Ovary (tissue), 9 donors: ENCODE measurements around the gene HLA-DQA1. TPM values are rescaled to one million over a fixed set of nuclear protein-coding genes. Genes with fewer than 3 reads are reported as not detected.

ENCODE experiments used
- DNase-seq, 5 donors: peaks; one replicate each; pipeline ENCODE4 v3.0.0-alpha.2; 2019 to 2020
- H3K27ac ChIP-seq, 2 donors: fragments of 200-600 bp; one replicate each; pipeline versions ENCODE4 v1.5.1 to v1.8.0; 2019 to 2022
- H3K27me3 ChIP-seq: fragments of 200-600 bp; one replicate; pipeline ENCODE4 v1.8.0; 2022
- H3K36me3 ChIP-seq: fragments of 200-600 bp; sonication (generic); one replicate; pipeline ENCODE4 v1.5.1; 2019
- H3K4me1 ChIP-seq: one replicate; pipeline ENCODE4 v1.8.1; 2013; ENCODE audit warnings: mild to moderate bottlenecking, moderate library complexity; ENCODE audit not compliant: insufficient read depth
- H3K4me3 ChIP-seq: fragments of 200-600 bp; sonication (generic); one replicate; pipeline ENCODE4 v1.5.1; 2017
- H3K9me3 ChIP-seq, 2 donors: fragments of 200-600 bp in 1 of 2; sonication (generic) in 1 of 2; one replicate each; pipeline versions ENCODE4 v1.5.1 to v1.8.1; 2013 to 2019; ENCODE audit warnings: mild to moderate bottlenecking in 1 of 2, moderate library complexity in 1 of 2
- EP300 ChIP-seq: sonication (generic); formaldehyde crosslinking; IDR thresholded peaks from one replicate; pipeline ENCODE4 v1.6.1; 2017; ENCODE audit warnings: antibody characterized with exemption
- POLR2A ChIP-seq: fragments of 450-650 bp; IDR thresholded peaks from one replicate; pipeline ENCODE4 v1.6.1; 2017; ENCODE audit warnings: antibody characterized with exemption, mild to moderate bottlenecking, moderate library complexity
- WGBS, 3 donors: extraction: QIAGEN DNeasy Blood & Tissue Kit in 1 of 3; methylation state at CpG; one replicate each; pipeline versions ENCODE4 v1.1.5 to v1.1.7; 2013 to 2017; 5-methylcytosine and 5-hydroxymethylcytosine counted together
- intact Hi-C, 4 donors: fragments of 100-400 bp; cut with DNase I; formaldehyde crosslinking; loops; one replicate each; pipeline versions ENCODE4 v1.11.0 to v1.15.1; 2022 to 2023
- polyA plus RNA-seq, 2 donors: library from polyadenylated mRNA; stranded (reverse); fragments of 200-250 nt in 1 of 2; fragments of 350-450 nt in 1 of 2; fragmentation: Illumina TruSeq in 1 of 2; extraction: RNeasy Lipid Tissue Mini Kit (QIAGEN cat#74804) in 1 of 2; gene quantifications; one replicate each; pipeline ENCODE4 v1.2.3, GENCODE V29; 2013 to 2014
- total RNA-seq, 7 donors: library from RNA; depleted of rRNA in 2 of 7; stranded (reverse); fragments of >200 nt in 2 of 7; fragmentation: NEBNext Ultra II Directional in 3 of 7; extraction: Animal tissue kit (Norgen Biotek cat#: 25700) in 3 of 7; gene quantifications; one replicate each; pipeline versions ENCODE4 v1.1.0 to v1.2.4, GENCODE V29; 2016 to 2023
- TF ChIP-seq, protein P1 (sequence below), 3 donors: fragments of 450-650 bp in 2 of 3; fragments of 200-600 bp in 1 of 3; IDR thresholded peaks; one replicate each; pipeline versions ENCODE4 v1.5.1 to v1.8.0; 2016 to 2022; ENCODE audit warnings: antibody characterized with exemption in 3 of 3, mild to moderate bottlenecking in 1 of 3
- donor health status: DM: no; HTN: no; CAD: no; lungs with moderate emphysema.
- donor health status: DM: no; HTN: no; CAD: no.
- donor health status: Bipolar disorder and iron deficiency.
- donor health status: DM: yes; HTN: yes; CAD: no.
- donor health status: DM: no; HTN: no; CAD: no.
- donor health status: DM: yes; HTN: yes; CAD: no.

HLA-DQA1 gene
- total and polyA plus RNA-seq, 9 donors: 0.72 to 44.8 (median 10.8) TPM

- 60 to 94% (median 74%) methylated on average over 6 to 7 of the region's 7 CpGs for WGBS, 3 donors
- Histone ChIP-seq H3K4me1 (peaks cover 3% of the 10 kb centered on the region), H3K9me3 (no peaks in the 10 kb centered on the region), H3K36me3 (no peaks in the 10 kb centered on the region), H3K4me3 (no peak overlapping the region), H3K27ac (no peak overlapping the region), H3K27me3 (no peaks in the 10 kb centered on the region)
- intact Hi-C loops: no loop called here
- TF ChIP-seq, protein P1, sequence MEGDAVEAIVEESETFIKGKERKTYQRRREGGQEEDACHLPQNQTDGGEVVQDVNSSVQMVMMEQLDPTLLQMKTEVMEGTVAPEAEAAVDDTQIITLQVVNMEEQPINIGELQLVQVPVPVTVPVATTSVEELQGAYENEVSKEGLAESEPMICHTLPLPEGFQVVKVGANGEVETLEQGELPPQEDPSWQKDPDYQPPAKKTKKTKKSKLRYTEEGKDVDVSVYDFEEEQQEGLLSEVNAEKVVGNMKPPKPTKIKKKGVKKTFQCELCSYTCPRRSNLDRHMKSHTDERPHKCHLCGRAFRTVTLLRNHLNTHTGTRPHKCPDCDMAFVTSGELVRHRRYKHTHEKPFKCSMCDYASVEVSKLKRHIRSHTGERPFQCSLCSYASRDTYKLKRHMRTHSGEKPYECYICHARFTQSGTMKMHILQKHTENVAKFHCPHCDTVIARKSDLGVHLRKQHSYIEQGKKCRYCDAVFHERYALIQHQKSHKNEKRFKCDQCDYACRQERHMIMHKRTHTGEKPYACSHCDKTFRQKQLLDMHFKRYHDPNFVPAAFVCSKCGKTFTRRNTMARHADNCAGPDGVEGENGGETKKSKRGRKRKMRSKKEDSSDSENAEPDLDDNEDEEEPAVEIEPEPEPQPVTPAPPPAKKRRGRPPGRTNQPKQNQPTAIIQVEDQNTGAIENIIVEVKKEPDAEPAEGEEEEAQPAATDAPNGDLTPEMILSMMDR (IDR thresholded peaks at IDR 0.05): no peak
- TF ChIP-seq POLR2A: no peak
- no peak for TF ChIP-seq EP300
- DNase-seq: no peak
Measured at GRCh38 chr6:32662099-32662498, 24.9 kb downstream of the HLA-DQA1 start.

- H3K9me3 ChIP-seq: no peaks in the 10 kb centered on the region
- H3K4me3 ChIP-seq: no peak overlapping the region
- H3K4me1 ChIP-seq: peaks cover 3% of the 10 kb centered on the region
- WGBS, 3 donors: 19 to 93% (median 37%) methylated on average over 5 of the region's 5 CpGs
- intact Hi-C loops: no loop called here
- TF ChIP-seq, protein P1 (IDR thresholded peaks at IDR 0.05): no peak
- TF ChIP-seq POLR2A (no peak), EP300 (no peak)
- DNase-seq: no peak
- H3K36me3 ChIP-seq: no peaks in the 10 kb centered on the region
- no peak overlapping the region for H3K27ac ChIP-seq
- H3K27me3 ChIP-seq: no peaks in the 10 kb centered on the region
Measured at GRCh38 chr6:32662836-32663235, 25.6 kb downstream of the HLA-DQA1 start.

GRCh38 chr6:32664354-32664753 is 27.1 kb downstream of the HLA-DQA1 start:
- Histone ChIP-seq H3K27me3 (no peaks in the 10 kb centered on the region), H3K9me3 (no peaks in the 10 kb centered on the region), H3K36me3 (no peaks in the 10 kb centered on the region), H3K27ac (no peak overlapping the region), H3K4me1 (peaks cover 3% of the 10 kb centered on the region), H3K4me3 (no peak overlapping the region)
- TF ChIP-seq, protein P1 (IDR thresholded peaks at IDR 0.05): no peak
- no peak for TF ChIP-seq POLR2A
- TF ChIP-seq EP300: no peak
- intact Hi-C loops: no loop called here
- 14 to 32% (median 28%) methylated on average over 6 to 26 of the region's 26 CpGs for WGBS, 3 donors
- DNase-seq: no peak

DNA sequence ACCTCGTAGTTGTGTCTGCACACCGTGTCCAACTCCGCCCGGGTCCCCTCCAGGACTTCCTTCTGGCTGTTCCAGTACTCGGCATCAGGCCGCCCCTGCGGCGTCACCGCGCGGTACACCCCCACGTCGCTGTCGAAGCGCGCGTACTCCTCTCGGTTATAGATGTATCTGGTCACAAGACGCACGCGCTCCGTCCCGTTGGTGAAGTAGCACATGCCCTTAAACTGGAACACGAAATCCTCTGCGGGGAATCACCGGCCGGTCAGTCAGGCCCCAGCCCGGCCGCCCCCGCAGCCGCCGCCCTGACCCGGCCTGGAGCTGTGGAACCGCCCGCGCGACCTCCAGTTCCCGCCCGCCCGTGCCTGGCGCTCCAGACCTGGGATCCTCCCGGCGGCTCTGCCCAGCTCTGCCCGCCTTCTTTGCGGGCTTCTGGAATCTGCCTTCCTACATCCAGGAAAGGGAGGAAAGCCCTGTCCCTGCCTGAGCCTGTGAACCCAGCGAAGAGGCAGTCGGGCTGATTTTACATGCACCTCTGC is 27.7 kb downstream of the HLA-DQA1 start:
- H3K9me3 ChIP-seq: no peaks in the 10 kb centered on the region
- no peaks in the 10 kb centered on the region for H3K36me3 ChIP-seq
- no peak overlapping the region for H3K4me3 ChIP-seq
- peak in 2 of 5 donors; percentile 13 to 21 for DNase-seq
- intact Hi-C loops: no loop called here
- H3K27ac ChIP-seq: no peak overlapping the region
- H3K4me1 ChIP-seq: peaks cover 3% of the 10 kb centered on the region
- TF ChIP-seq, protein P1 (IDR thresholded peaks at IDR 0.05): no peak
- no peak for TF ChIP-seq EP300
- no peak for TF ChIP-seq POLR2A
- 0 to 2% (median 1%) methylated on average over 1 to 47 of the region's 47 CpGs for WGBS, 3 donors
- H3K27me3 ChIP-seq: no peaks in the 10 kb centered on the region
